Fibroblast of the conjunctiva (primary cell): ENCODE results near the gene CRYGA.
A peak's percentile ranks its signal among the peaks of the same experiment; 100 is the strongest.
"Not testable (repeated sequence)": the region's sequence is repeated elsewhere in the genome, so short reads cannot be mapped to it uniquely, and the experiment has no call there.

Experiments used
- DNase-seq: peaks from one replicate; pipeline ENCODE4 v3.0.0-alpha.2; 2010; ENCODE audit warnings: low read depth

The CRYGA gene

DNA sequence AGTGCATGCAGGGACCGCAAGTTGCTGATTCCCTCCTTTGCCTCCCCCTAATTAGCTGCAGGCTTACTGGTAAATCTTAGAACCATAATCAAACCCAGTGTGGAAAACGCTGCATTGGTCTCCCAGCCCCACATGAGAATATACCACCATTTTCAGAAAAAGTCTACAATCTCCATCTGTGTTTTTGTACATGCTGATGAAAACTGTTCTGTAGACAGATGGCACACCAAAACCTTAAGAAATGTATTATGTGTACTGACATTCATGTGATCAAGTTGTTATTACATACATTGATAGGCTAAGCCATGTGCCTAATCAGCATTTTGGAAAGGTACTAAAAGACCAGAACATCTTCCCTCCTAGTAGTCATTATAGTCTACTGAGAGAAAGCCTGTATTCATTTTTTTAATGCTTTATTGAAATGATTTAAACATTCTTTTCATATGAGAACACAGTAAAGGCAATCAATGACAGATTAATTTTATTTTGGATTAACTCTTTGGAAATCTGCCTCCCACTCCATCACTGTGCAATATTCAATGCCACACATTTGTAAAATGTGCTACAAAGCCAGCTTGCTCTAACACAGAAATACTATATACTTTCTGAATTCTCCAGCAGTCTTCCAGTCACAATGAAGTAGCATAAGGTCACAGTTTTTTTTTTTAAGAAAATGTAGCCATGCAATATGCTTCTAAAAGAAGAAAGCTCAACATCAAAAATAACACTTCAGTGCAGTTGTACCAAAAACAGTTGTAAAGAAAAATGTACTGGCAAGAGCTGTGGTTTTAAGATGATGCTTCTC lies 1.8 kb upstream of the CRYGA start:
- DNase-seq = no peak

- DNase-seq = no peak
Measured at GRCh38 chr2:208156439-208156838, 7.0 kb downstream of the CRYGA start.

DNA sequence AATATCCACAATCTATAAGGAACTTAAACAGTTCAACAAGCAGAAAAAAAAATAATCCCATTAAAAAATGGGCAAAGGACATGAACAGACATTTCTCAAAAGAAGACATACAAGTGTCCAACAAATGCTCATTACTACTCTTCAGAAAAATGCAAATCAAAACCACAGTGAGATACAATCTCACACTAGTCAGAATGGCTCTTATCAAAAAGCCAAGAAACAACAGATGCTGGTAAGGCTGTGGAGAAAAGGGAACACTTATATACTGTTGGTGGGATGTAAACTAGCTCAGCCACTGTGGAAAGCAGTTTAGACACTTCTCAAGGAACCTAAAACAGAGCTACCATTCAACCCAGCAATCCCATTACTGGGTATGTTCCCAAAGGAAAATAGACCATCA lies 10.2 kb downstream of the CRYGA start:
- no peak for DNase-seq

GRCh38 chr2:208150956-208151355 lies 12.4 kb downstream of the CRYGA start:
- no peak for DNase-seq

DNA sequence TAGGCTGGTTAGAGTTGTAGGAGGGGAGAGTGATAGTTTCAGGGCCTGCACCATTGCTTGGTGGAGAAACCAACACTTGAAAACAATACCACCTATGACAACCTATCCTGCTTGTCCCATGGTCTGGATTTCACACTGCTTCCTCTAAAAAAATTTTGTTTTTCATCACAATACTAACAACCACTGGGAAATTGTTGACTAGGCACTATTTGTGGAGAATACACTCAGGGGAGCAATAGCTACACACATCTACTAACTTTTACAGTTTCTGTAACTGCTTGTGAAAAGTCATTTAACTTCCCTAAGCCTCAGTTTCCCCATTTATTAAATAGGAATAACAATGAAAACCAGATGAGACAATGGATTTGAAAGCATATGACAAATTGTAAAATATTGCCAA lies 13.3 kb downstream of the CRYGA start:
- no peak for DNase-seq

GRCh38 chr2:208148803-208149202 lies 14.6 kb downstream of the CRYGA start:
- DNase-seq = no peak

GRCh38 chr2:208147759-208148158 lies 15.6 kb downstream of the CRYGA start:
- DNase-seq = no peak

DNA sequence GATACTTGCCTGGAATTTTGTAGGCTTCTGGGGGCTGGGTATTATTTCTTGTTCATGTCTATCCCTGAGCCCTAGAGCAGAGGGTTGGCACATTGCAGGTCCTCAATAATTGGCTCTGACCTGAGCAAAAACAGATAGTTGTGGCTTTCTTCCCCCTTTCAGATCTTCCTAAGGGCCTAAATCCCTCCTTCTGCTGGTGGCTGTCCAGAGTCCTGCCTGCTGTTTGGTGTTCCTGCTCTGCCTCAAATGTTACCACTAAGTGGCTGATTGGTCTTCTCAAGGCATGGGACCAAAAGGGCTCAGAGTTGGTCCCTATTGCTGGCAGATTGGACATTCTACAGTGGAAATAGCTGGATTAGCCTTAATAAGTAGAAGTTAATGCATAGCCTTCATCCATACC lies 16.4 kb downstream of the CRYGA start:
- DNase-seq = no peak

GRCh38 chr2:208146006-208146405 lies 17.4 kb downstream of the CRYGA start, which contains the start of gene CRYGB:
Gene CRYGB, minus strand, starts transcription at chr2:208146158. Its CDS starts 38 bp downstream, at chr2:208146120.
- DNase-seq = no peak

DNA sequence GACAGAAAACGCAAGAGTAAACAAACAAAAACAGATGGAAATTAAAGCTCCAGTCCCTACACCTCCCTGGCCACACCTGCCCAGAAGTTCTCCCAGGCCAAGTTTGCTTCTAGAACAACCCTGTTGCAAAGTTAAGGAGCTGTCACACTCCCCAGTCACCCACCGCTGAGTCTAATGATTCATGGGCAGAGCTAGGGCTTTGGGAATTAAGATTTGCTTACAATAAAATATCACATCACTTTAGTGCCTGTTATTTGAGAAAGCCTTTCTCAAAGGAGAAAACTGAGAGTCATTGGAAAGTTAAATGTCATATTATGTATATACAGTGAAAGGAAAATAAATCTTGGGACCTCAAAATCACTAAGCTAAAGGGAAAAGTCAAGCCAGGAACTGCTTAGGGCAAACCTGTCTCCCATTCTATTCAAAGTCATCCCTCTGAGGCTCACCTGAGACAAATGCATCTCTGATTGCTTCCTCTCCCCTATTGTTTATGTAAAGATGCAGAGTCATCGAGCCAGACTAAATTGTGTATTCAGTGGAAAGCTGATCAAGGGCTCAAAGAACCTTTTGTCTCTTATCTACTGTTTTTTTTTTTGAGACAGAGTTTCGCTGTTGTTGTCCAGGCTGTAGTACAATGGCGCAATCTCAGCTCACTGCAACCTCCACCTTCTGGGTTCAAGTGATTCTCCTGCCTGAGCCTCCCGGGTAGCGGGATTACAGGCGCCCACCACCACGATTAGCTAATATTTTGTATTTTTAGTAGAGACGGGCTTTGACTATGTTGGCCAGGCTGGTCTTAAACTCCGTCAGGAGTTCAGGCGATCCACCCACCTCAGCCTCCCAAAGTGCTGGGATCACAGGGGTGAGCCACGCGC lies 20.2 kb downstream of the CRYGA start:
- no peak for DNase-seq

DNA sequence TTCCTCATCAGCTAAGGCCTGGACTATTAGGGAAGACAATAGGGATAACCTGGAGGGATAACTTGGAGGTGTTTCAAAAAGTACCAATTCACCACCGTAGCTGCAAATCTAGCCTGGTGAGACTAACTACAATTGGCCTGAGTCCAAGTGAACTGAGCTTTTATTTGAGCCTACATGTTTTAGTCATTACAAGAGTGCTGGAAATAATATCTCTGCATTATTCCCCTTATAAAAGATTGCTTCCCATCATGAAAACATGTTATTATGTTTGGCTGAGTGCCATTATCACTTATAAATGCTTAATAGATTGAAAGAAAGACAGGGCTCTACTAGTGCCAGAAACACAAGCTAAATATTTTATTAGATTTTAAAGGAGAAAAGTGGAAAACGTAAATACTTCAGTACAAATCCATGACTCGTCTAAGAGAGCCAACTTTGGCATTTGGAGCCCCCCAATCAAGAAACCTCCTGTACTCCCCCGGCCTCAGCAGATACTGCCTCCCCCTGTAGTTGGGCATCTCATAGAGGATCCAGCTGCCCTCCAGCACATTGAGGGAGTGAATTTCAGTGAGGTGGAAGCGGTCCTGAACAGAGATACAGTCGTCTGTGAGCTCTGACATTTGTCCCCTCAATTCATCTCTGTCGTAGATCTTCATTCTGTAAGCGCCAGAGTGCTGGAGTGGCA lies 21.0 kb downstream of the CRYGA start:
- DNase-seq = peak; percentile 5

DNA sequence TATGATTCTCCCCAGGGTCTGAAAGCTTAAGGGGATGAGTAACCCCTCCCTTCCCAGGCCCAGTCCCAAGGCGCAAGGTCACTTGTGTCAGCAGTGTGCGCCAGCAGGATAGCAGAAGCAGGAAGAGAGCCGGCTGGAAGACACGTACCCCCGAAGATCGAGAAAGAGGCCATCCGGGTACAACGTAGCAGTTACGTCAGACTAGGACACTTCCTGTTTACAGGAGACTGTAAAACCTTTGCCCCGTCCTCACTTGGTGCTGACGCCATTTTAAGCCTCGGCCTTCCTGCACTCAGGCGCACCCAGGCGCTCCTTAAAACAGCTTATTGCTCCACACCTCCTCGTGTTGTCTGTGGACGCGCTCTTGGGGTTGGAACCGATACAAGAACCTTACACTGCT lies 23.9 kb downstream of the CRYGA start:
- no peak for DNase-seq

DNA sequence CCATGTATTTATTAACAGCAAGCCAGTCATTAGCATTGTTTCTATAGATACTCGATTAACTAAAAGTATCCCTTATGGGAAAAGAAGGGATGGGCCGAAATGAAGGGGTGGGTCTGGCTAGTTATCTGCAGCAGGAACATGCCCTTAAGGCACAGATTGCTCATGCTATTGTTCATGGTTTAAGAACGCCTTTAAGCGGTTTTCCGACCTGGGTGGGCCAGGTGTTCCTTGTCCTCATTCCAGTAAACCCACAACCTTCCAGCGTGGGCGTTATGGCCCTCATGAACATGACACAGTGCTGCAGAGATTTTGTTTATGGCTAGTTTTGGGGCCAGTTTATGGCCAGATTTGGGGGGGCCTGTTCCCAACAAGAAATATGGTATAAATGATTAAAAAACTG lies 25.1 kb downstream of the CRYGA start:
- DNase-seq = not testable (repeated sequence)

DNA sequence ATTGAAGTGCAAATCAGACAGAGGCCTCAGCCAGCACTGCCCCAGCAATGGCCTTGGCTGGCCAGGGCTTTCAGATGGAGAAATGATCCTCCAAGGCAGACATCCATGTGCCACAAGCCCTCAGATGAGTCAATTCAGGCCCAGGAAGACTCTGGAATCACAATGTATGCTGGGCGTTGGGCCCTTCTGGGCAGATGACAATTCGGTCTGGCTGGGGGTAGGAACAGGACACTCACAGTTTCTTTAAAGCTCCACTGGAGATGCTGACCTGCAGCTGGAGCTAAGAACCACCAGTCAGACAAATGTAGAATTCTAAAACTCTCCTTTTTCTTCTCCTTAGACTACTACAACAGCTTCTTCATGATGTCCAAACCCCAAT lies 26.7 kb downstream of the CRYGA start:
- no peak for DNase-seq

GRCh38 chr2:208135794-208136715 lies 27.3 kb downstream of the CRYGA start:
- DNase-seq = no peak

- no peak for DNase-seq
Measured at GRCh38 chr2:208134928-208135586, 28.3 kb downstream of the CRYGA start.

GRCh38 chr2:208130712-208131110 lies 32.7 kb downstream of the CRYGA start:
- no peak for DNase-seq

- no peak for DNase-seq
Measured at GRCh38 chr2:208129744-208130711, 33.4 kb downstream of the CRYGA start, which contains the start of gene CRYGC. Gene CRYGC, minus strand, starts transcription at chr2:208129828. Its CDS starts 36 bp downstream, at chr2:208129792.

GRCh38 chr2:208128136-208128535 lies 35.3 kb downstream of the CRYGA start:
- no peak for DNase-seq

GRCh38 chr2:208127090-208127489 lies 36.3 kb downstream of the CRYGA start:
- no peak for DNase-seq
